ENCODE data around the gene MAP4. TPM values are rescaled to one million over a fixed set of nuclear protein-coding genes. Genes with fewer than 3 reads are reported as not detected.
"Not testable (repeated sequence)": the region's sequence is repeated elsewhere in the genome, so short reads cannot be mapped to it uniquely, and the experiment has no call there.

MAP4 gene
- total RNA-seq, 4 donors from 2014 or later, result 239 to 338 (median 284) TPM

DNA sequence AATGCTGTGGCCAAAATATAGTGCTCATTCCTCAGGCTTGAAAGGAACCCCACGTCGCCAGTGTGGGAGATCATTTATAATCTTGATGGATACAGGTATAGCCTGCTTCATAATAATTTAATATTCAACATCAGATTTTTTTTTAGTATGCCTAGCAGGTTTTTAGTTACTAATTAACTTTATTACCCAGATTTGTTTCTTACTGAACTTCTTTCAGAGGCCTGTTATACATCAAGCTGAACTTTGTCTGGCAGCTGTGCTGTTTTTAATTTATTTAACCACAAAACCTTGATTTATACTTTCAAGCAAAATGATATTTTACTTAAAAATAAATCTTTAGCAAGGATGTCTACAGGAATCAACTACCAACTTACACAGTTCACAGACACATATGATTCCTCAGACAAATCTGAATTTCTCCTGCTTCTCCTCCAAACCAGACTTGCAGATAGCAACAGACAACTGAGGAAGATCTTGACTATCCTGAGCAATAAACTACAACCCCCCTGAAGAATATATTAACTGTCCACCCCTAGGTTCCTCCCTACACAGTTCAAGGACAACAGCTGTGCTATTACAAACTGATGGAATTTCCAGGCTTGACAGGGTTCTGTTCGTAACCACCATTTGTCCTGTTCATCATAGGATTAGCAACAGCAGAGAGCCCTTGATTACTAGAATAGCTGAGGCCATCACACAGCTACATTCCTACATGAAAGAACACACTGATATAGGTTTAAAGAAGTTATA lies 610 bp downstream of the MAP4 start:
- no peak for DNase-seq (ENCODE audit: extremely low spot score)
- WGBS, result 48% methylated on average over 3 of the region's 3 CpGs
- H3K27ac ChIP-seq (replicated peaks in 1 of 4), result peak overlapping the region; percentile 8 to 81 (median 78)
- H3K9me3 ChIP-seq, result no peaks in the 10 kb centered on the region
- intact Hi-C loops (cut with DNase I), result no loop called here
- no peaks in the 10 kb centered on the region for H3K27me3 ChIP-seq
- H3K4me3 ChIP-seq, result no peak overlapping the region
- H3K4me1 ChIP-seq, result peaks cover 73 to 89% (median 84%) of the 10 kb centered on the region in 4 donors
- TF ChIP-seq POLR2A (IDR thresholded peaks at IDR 0.05; ENCODE audit: low read depth) (no peak), POLR2AphosphoS5 (IDR thresholded peaks at IDR 0.05) (no peak), EP300 (IDR thresholded peaks at IDR 0.05) (no peak)
- TF ChIP-seq, protein P1, sequence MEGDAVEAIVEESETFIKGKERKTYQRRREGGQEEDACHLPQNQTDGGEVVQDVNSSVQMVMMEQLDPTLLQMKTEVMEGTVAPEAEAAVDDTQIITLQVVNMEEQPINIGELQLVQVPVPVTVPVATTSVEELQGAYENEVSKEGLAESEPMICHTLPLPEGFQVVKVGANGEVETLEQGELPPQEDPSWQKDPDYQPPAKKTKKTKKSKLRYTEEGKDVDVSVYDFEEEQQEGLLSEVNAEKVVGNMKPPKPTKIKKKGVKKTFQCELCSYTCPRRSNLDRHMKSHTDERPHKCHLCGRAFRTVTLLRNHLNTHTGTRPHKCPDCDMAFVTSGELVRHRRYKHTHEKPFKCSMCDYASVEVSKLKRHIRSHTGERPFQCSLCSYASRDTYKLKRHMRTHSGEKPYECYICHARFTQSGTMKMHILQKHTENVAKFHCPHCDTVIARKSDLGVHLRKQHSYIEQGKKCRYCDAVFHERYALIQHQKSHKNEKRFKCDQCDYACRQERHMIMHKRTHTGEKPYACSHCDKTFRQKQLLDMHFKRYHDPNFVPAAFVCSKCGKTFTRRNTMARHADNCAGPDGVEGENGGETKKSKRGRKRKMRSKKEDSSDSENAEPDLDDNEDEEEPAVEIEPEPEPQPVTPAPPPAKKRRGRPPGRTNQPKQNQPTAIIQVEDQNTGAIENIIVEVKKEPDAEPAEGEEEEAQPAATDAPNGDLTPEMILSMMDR (IDR thresholded peaks at IDR 0.05), result no peak
- no peaks in the 10 kb centered on the region for H3K36me3 ChIP-seq

DNA sequence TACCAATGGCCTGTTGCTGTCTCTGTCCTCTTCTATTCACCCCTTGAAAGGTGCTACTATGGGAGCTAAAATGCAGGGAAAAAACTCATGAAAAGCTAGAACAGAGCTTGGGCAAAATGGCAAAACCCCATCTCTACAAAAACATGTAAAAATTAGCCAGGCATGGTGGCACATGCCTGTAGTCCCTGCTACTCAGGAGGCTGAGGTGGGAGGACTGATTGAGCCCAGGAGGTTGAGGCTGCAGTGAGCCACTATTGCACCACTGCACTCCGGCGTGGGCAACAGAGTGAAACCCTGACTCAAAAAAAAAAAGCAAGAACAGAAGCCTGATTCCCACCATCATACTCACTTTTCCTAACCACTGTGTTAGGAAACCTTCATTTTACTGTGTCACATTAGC lies 1.9 kb downstream of the MAP4 start:
- no peaks in the 10 kb centered on the region for H3K9me3 ChIP-seq
- no peak overlapping the region for H3K4me3 ChIP-seq
- H3K36me3 ChIP-seq, result peaks cover 0 to 1% (median 0%) of the 10 kb centered on the region in 4 donors
- H3K27me3 ChIP-seq, result no peaks in the 10 kb centered on the region
- TF ChIP-seq, protein P1 (IDR thresholded peaks at IDR 0.05), result no peak
- TF ChIP-seq POLR2A (IDR thresholded peaks at IDR 0.05; ENCODE audit: low read depth) (no peak), POLR2AphosphoS5 (IDR thresholded peaks at IDR 0.05) (no peak), EP300 (IDR thresholded peaks at IDR 0.05) (no peak)
- peak overlapping the region; percentile 77 to 81 (median 78) for H3K27ac ChIP-seq (replicated peaks in 1 of 4)
- intact Hi-C loops (cut with DNase I), result loop anchor here (5.0 kb wide), 1 partner anchor 73 kb away; no protein-coding TSS in a partner anchor
- DNase-seq (ENCODE audit: extremely low spot score), result no peak
- peaks cover 75 to 89% (median 82%) of the 10 kb centered on the region in 4 donors for H3K4me1 ChIP-seq
- WGBS, result 83% methylated on average over 2 of the region's 2 CpGs

DNA sequence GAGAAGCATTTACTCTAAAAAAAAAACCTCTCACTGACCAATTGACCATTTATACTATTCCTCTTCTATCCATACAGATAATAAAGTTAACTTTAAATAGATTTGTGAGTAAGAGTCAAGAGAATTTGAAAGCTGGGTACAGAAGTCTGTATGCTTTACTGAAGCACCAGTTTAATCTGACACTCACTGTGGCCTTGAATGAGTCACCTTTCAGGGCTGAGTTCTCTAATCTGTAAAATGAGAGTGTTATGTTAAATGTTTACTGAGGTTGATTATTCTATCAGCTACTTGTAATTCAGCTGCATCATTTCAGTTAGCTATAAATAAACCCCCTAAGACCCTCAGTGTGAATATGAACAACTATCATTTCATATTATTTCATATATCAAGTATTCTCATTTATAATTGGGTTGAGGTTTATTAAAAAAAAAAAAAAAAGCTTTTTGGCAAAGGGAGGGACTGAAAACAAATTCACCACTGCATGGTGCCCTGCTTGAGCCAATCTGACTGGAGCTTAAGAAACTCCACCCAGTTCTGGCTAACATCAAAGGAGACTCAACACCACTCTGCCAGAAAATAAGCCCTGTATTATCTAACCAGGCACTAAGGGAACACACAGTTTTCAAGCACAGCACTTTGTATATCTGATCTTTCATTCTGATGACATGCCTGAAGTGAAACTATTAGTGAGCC lies 2.8 kb downstream of the MAP4 start:
- no peak for DNase-seq (ENCODE audit: extremely low spot score)
- Histone ChIP-seq H3K9me3 (no peaks in the 10 kb centered on the region), H3K4me3 (peak overlapping the region; percentile 8 to 26 (median 20)), H3K27me3 (no peaks in the 10 kb centered on the region), H3K36me3 (peaks cover 0 to 10% (median 0%) of the 10 kb centered on the region in 4 donors), H3K4me1 (peaks cover 72 to 83% (median 78%) of the 10 kb centered on the region in 4 donors), H3K27ac (replicated peaks in 1 of 4) (peak overlapping the region; percentile 77 to 81 (median 78))
- TF ChIP-seq POLR2AphosphoS5 (IDR thresholded peaks at IDR 0.05), result peak; percentile 59 to 84
- no peak for TF ChIP-seq POLR2A (IDR thresholded peaks at IDR 0.05; ENCODE audit: low read depth)
- intact Hi-C loops (cut with DNase I), result loop anchor here (5.0 kb wide), 1 partner anchor 74 kb away; no protein-coding TSS in a partner anchor

DNA sequence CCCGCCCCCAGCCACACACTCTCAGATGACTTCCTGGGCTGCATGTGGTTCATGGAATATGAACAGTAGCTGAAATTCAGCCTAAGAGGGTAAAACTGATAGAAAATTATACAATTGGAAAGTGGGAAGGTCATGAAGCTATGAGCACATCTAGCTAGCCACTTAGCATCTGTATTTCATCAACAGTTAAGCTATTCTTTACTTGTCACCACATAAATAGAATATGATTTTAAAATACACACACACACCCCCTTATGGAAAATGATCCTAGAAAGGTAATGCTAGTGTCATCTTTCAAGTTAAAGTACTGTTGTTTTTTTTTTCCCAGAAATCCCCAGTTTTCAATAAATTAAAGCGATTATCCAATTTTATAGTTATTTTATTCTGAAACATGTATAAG lies 3.6 kb downstream of the MAP4 start:
- no peak for DNase-seq (ENCODE audit: extremely low spot score)
- peak overlapping the region; percentile 77 to 81 (median 78) for H3K27ac ChIP-seq (replicated peaks in 1 of 4)
- no peak overlapping the region for H3K4me3 ChIP-seq
- TF ChIP-seq EP300 (IDR thresholded peaks at IDR 0.05), result no peak
- TF ChIP-seq POLR2AphosphoS5 (IDR thresholded peaks at IDR 0.05), result no peak
- TF ChIP-seq POLR2A (IDR thresholded peaks at IDR 0.05; ENCODE audit: low read depth), result no peak
- TF ChIP-seq, protein P1 (IDR thresholded peaks at IDR 0.05), result no peak
- H3K4me1 ChIP-seq, result peaks cover 70 to 80% (median 74%) of the 10 kb centered on the region in 4 donors
- H3K27me3 ChIP-seq, result no peaks in the 10 kb centered on the region
- WGBS, result 71% methylated on average over 2 of the region's 2 CpGs
- intact Hi-C loops (cut with DNase I), result loop anchor here (5.0 kb wide), 1 partner anchor 75 kb away; no protein-coding TSS in a partner anchor
- H3K36me3 ChIP-seq, result peaks cover 0 to 13% (median 0%) of the 10 kb centered on the region in 4 donors
- H3K9me3 ChIP-seq, result no peaks in the 10 kb centered on the region

DNA sequence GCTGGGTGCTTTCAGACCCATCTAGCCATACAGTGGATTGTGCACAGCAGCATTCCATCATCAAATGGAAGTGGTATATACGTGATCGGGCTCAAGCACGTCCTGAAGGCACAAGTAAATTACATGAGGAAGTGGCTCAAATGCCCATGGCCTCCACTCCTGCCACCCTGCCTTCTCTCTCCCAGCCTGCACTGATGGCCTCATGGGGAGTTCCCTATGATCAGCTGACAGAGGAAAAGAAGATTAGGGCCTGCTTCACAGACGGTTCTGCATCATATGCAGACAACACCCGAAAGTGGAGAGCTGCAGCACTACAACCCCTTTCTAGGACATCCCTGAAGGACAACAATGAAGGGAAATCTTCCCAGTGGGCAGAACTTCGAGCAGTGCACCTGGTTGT lies 8.2 kb downstream of the MAP4 start:
- H3K27ac ChIP-seq (replicated peaks in 1 of 4); intact Hi-C loops (cut with DNase I); H3K4me3 ChIP-seq; H3K9me3 ChIP-seq; H3K27me3 ChIP-seq; DNase-seq (ENCODE audit: extremely low spot score): not testable (repeated sequence)
- Histone ChIP-seq H3K4me1 (peaks cover 38 to 68% (median 41%) of the 10 kb centered on the region in 4 donors), H3K36me3 (peaks cover 0 to 13% (median 0%) of the 10 kb centered on the region in 4 donors)
- 88% methylated on average over 6 of the region's 6 CpGs for WGBS

DNA sequence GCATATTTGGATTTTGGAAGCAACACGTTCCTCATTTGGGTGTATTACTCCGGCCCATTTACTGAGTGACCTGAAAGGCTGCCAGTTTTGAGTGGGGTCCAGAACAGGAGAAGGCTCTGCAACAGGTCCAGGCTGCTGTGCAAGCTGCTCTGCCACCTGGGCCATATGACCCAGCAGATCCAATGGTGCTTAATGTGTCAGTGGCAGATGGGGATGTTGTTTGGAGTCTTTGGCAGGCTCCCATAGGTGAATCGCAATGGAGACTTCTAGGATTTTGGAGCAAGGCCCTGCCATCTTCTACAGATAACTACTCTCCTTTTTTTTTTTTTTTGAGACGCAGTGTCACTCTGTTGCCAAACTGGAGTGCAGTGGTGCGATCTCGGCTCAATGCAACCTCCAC lies 8.9 kb downstream of the MAP4 start:
- Histone ChIP-seq H3K4me1 (peaks cover 31 to 60% (median 34%) of the 10 kb centered on the region in 4 donors), H3K36me3 (peaks cover 0 to 13% (median 0%) of the 10 kb centered on the region in 4 donors)
- H3K27me3 ChIP-seq; DNase-seq (ENCODE audit: extremely low spot score); intact Hi-C loops (cut with DNase I); H3K9me3 ChIP-seq; H3K27ac ChIP-seq (replicated peaks in 1 of 4); H3K4me3 ChIP-seq: not testable (repeated sequence)
- 99% methylated on average over 6 of the region's 6 CpGs for WGBS

DNA sequence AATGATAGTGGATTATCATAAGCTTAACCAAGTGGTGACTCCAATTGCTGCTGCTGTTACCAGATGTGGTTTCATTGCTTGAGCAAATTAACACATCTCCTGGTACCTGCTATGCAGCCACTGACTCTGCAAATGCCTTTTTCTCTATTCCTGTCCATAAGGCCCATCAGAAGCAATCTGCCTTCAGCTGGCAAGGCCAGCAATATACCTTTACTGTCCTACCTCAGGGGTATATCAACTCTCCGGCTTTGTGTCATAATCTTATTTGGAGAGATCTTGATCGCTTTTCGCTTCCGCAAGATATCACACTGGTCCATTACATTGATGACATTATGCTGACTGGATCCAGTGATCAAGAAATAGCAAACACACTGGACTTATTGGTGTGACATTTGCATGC lies 9.4 kb downstream of the MAP4 start:
- WGBS, result 98% methylated on average over 4 of the region's 4 CpGs
- H3K4me1 ChIP-seq, result peaks cover 25 to 55% (median 28%) of the 10 kb centered on the region in 4 donors
- intact Hi-C loops (cut with DNase I); H3K4me3 ChIP-seq; H3K27me3 ChIP-seq; H3K27ac ChIP-seq (replicated peaks in 1 of 4); H3K9me3 ChIP-seq; DNase-seq (ENCODE audit: extremely low spot score): not testable (repeated sequence)
- peaks cover 0 to 13% (median 0%) of the 10 kb centered on the region in 4 donors for H3K36me3 ChIP-seq

All from esophagus muscularis mucosa (tissue), 4 donors.